ENCODE results near the gene TMEM273. TPM values are rescaled to one million over a fixed set of nuclear protein-coding genes. Genes with fewer than 3 reads are reported as not detected.

TMEM273 gene
- total and polyA plus RNA-seq, 2 of the 4 experiments (the other 2 are of a cell fraction) = not detected

- Histone ChIP-seq H2AK5ac (ENCODE audit: low read depth, low read length) (no peak overlapping the region), H3K79me1 (ENCODE audit: low read depth in 1 of 2, low read length in 2 of 2) (no peaks in the 10 kb centered on the region), H4K20me1 (ENCODE audit: insufficient read depth, low read length) (no peaks in the 10 kb centered on the region), H3K4me3 (ENCODE audit: insufficient read depth, low read depth, low read length) (no peak overlapping the region), H2BK5ac (ENCODE audit: low read depth, low read length, poor library complexity, severe bottlenecking) (no peak overlapping the region), H4K91ac (ENCODE audit: insufficient read depth, low read depth, low read length) (no peak overlapping the region), H2AK9ac (replicated peaks; ENCODE audit: low read depth, low read length, poor library complexity) (no peak overlapping the region), H3K9me3 (ENCODE audit: control insufficient read depth, insufficient read depth, low read length) (no peaks in the 10 kb centered on the region; the same call in 1 of the 2 replicates), H3K27me3 (ENCODE audit: control insufficient read depth, insufficient read depth, low read length) (peaks cover 39% of the 10 kb centered on the region), H4K5ac (ENCODE audit: low read depth, low read length) (no peak overlapping the region), H3K23ac (ENCODE audit: low read depth, low read length) (no peak overlapping the region), H2BK120ac (ENCODE audit: low read depth, low read length) (no peak overlapping the region), H3K4me1 (ENCODE audit: control insufficient read depth, insufficient read depth, low read length) (peaks cover 2% of the 10 kb centered on the region; the same call in 1 of the 2 replicates), H3K14ac (replicated peaks; ENCODE audit: low read depth, low read length) (no peak overlapping the region), H3K4me2 (ENCODE audit: low read depth, low read length) (no peak overlapping the region), H3K27ac (ENCODE audit: insufficient read depth, low read length) (no peak overlapping the region), H3K4ac (ENCODE audit: low read depth, low read length) (no peak overlapping the region), H2BK20ac (ENCODE audit: low read depth, low read length) (no peak overlapping the region), H3K56ac (ENCODE audit: extremely low read depth, insufficient read depth, low read length) (no peak overlapping the region), H3K18ac (ENCODE audit: low read depth, low read length) (no peak overlapping the region), H2AFZ (replicated peaks; ENCODE audit: low read length, poor library complexity) (no peak overlapping the region), H3K9ac (ENCODE audit: low read depth, low read length) (no peak overlapping the region), H3K9me1 (ENCODE audit: insufficient read depth, low read length) (0 out of 2 replicates have a peak, but pooled peaks cover 4% of the 10 kb centered on the region), H3K36me3 (ENCODE audit: control insufficient read depth, insufficient read depth, low read length) (no peaks in the 10 kb centered on the region), H4K8ac (ENCODE audit: low read depth in 2 of 2, low read length in 2 of 2) (no peak overlapping the region), H2BK15ac (ENCODE audit: low read depth, low read length) (no peak overlapping the region)
- WGBS, 2 experiments (ENCODE audit: extremely low coverage in 2 of 2, insufficient read length in 1 of 2) = no CpG with 5 or more reads among the region's 2 CpGs
- no peak for DNase-seq
- no TSS peak for BruUV-seq (replicated peaks)
- POLR2A ChIA-PET (ENCODE audit: unreplicated experiment) = no interaction called here
- CTCF ChIA-PET = no interaction called here
- intact Hi-C loops (cut with micrococcal nuclease) = no loop called here
- dilution Hi-C loops (cut with HindIII; ENCODE audit: low sequenced_read_pairs, unreplicated experiment) = no loop called here
- in situ Hi-C loops (cut with MboI; ENCODE audit: low sequenced_read_pairs) = no loop called here
- ATAC-seq (ENCODE audit: low read depth) = no peak
- TF ChIP-seq MAZ (IDR thresholded peaks at IDR 0.05; ENCODE audit: borderline replicate concordance, low read depth, low read length) = no peak
- no peak for TF ChIP-seq ELK1 (IDR thresholded peaks at IDR 0.05; ENCODE audit: borderline replicate concordance, low read depth, low read length)
- no peak for TF ChIP-seq MAFK (IDR thresholded peaks at IDR 0.05; ENCODE audit: low read depth, low read length)
- no peak for TF ChIP-seq SMC3 (IDR thresholded peaks at IDR 0.05; ENCODE audit: low read depth, low read length)
- TF ChIP-seq MXI1 (IDR thresholded peaks at IDR 0.05; ENCODE audit: borderline replicate concordance, low read depth, low read length) = no peak
- TF ChIP-seq FOS (IDR thresholded peaks at IDR 0.05; ENCODE audit: low read depth, low read length) = no peak
- TF ChIP-seq RFX5 (IDR thresholded peaks at IDR 0.05; ENCODE audit: low read depth, low read length) = no peak
- TF ChIP-seq CTCF (conservative IDR thresholded peaks at IDR 0.05; ENCODE audit: low read depth, low read length) = no peak
- no peak for TF ChIP-seq CHD1 (IDR thresholded peaks at IDR 0.05; ENCODE audit: low read depth, low read length)
- TF ChIP-seq BHLHE40 (IDR thresholded peaks at IDR 0.05; ENCODE audit: low read depth, low read length) = no peak
- no peak for TF ChIP-seq USF2 (IDR thresholded peaks at IDR 0.05; ENCODE audit: low read depth, low read length)
- no peak for TF ChIP-seq CEBPB (IDR thresholded peaks at IDR 0.05; ENCODE audit: low read depth, low read length)
- TF ChIP-seq RCOR1 (IDR thresholded peaks at IDR 0.05; ENCODE audit: insufficient replicate concordance, low read length) = no peak
- TF ChIP-seq RAD21 (IDR thresholded peaks at IDR 0.05; ENCODE audit: low read length) = no peak
- TF ChIP-seq NFE2L2 (IDR thresholded peaks at IDR 0.05; ENCODE audit: low read depth, low read length) = no peak
- no peak for TF ChIP-seq POLR2A (IDR thresholded peaks at IDR 0.05; ENCODE audit: low read depth, low read length)
Observed at GRCh38 chr10:49217645-49218044, 29.5 kb upstream of the TMEM273 start.
